ENCODE results near the gene INF2. TPM values are rescaled to one million over a fixed set of nuclear protein-coding genes. Genes with fewer than 3 reads are reported as not detected.

The INF2 gene
- total RNA-seq, 1 experiment from 2014 or later, result 70.8 TPM

- Histone ChIP-seq H3K36me3 (ENCODE audit: control insufficient read depth, insufficient read depth, low read length) (no peaks in the 10 kb centered on the region), H3K9me3 (no peaks in the 10 kb centered on the region), H3K4me3 (ENCODE audit: low read depth, low read length) (no peak overlapping the region), H3K27me3 (replicated peaks; ENCODE audit: control insufficient read depth, insufficient read depth, low read length) (no peaks in the 10 kb centered on the region), H3K4me1 (peaks cover 66% of the 10 kb centered on the region)
- intact Hi-C loops (cut with micrococcal nuclease; ENCODE audit: unreplicated experiment), result loop anchor here (1.0 to 5.0 kb wide), 2 partner anchors 22 to 34 kb away; no protein-coding TSS in a partner anchor
- H3K4me3 Mint-ChIP-seq (ENCODE audit: unreplicated experiment), result peak overlapping the region; percentile 36
- BruUV-seq (replicated peaks), result no TSS peak
- H3K27me3 Mint-ChIP-seq (ENCODE audit: insufficient read depth, unreplicated experiment), result no peaks in the 10 kb centered on the region
- CTCF ChIA-PET, result interaction anchor here (1.0 kb wide), 1 partner anchor 64 kb away, joined by 4 read pairs; no protein-coding TSS in a partner anchor
- H3K9me3 Mint-ChIP-seq (ENCODE audit: unreplicated experiment), result no peaks in the 10 kb centered on the region
- POLR2A ChIA-PET, result no interaction called here
- H3K36me3 Mint-ChIP-seq (ENCODE audit: insufficient read depth, unreplicated experiment), result peaks cover 10% of the 10 kb centered on the region
- no peak for DNase-seq
- H3K4me1 Mint-ChIP-seq (ENCODE audit: low read depth, unreplicated experiment), result peaks cover 52% of the 10 kb centered on the region
- TF ChIP-seq CTCF (IDR thresholded peaks at IDR 0.05; ENCODE audit: insufficient read depth in 1 of 2, low read depth in 1 of 2, low read length in 1 of 2, severe bottlenecking in 1 of 2, unreplicated experiment in 1 of 2), result no peak
- peak overlapping the region; percentile 96 for H3K27ac Mint-ChIP-seq (ENCODE audit: unreplicated experiment)
Observed at GRCh38 chr14:104685998-104686610, 3.3 kb upstream of the INF2 start.

- no peak for DNase-seq
- Mint-ChIP-seq H3K27ac (ENCODE audit: unreplicated experiment) (peak overlapping the region; percentile 96), H3K27me3 (ENCODE audit: insufficient read depth, unreplicated experiment) (no peaks in the 10 kb centered on the region), H3K4me1 (ENCODE audit: low read depth, unreplicated experiment) (peaks cover 44% of the 10 kb centered on the region), H3K9me3 (ENCODE audit: unreplicated experiment) (no peaks in the 10 kb centered on the region), H3K36me3 (ENCODE audit: insufficient read depth, unreplicated experiment) (peaks cover 10% of the 10 kb centered on the region), H3K4me3 (ENCODE audit: unreplicated experiment) (peak overlapping the region; percentile 77)
- POLR2A ChIA-PET, result interaction anchor here (0.5 to 2.6 kb wide), 8 partner anchors 7 to 595 kb away, joined by 3 to 23 read pairs (median 4); partner anchors contain the start of gene SIVA1
- CTCF ChIA-PET, result interaction anchor here (0.9 to 2.1 kb wide), 4 partner anchors 9 to 66 kb away, joined by 3 to 11 read pairs (median 6); no protein-coding TSS in a partner anchor
- H3K9me3 ChIP-seq, result no peaks in the 10 kb centered on the region
- H3K4me3 ChIP-seq (ENCODE audit: low read depth, low read length), result peak overlapping the region; percentile 90
- no peak for TF ChIP-seq CTCF (IDR thresholded peaks at IDR 0.05; ENCODE audit: insufficient read depth in 1 of 2, low read depth in 1 of 2, low read length in 1 of 2, severe bottlenecking in 1 of 2, unreplicated experiment in 1 of 2)
- intact Hi-C loops (cut with micrococcal nuclease; ENCODE audit: unreplicated experiment), result loop anchor here (5.0 kb wide), 1 partner anchor 35 kb away; no protein-coding TSS in a partner anchor
- BruUV-seq (replicated peaks), result no TSS peak
- H3K27me3 ChIP-seq (replicated peaks; ENCODE audit: control insufficient read depth, insufficient read depth, low read length), result no peaks in the 10 kb centered on the region
- no peaks in the 10 kb centered on the region for H3K36me3 ChIP-seq (ENCODE audit: control insufficient read depth, insufficient read depth, low read length)
- peaks cover 61% of the 10 kb centered on the region for H3K4me1 ChIP-seq
Observed at GRCh38 chr14:104686624-104687517, 2.5 kb upstream of the INF2 start.
